Left lung (tissue), 10 donors: ENCODE data around the gene STAU1. TPM values are rescaled to one million over a fixed set of nuclear protein-coding genes. Genes with fewer than 3 reads are reported as not detected.
"Not testable (repeated sequence)": the region's sequence is repeated elsewhere in the genome, so short reads cannot be mapped to it uniquely, and the experiment has no call there.

Source experiments
- ATAC-seq: fragments of 200-7000 bp; cut with Tn5 transposase; one replicate; pipeline ENCODE4 v1.9.1; 2020; ENCODE audit warnings: moderate library complexity
- DNase-seq, 4 donors: peaks; one replicate each; pipeline ENCODE4 v3.0.0-alpha.2; 2013 to 2020
- H3K27ac ChIP-seq, 2 donors: fragments of 200-600 bp; sonication (generic) in 1 of 2; one replicate each; pipeline versions ENCODE4 v1.5.0 to v1.8.0; 2020 to 2021
- H3K27me3 ChIP-seq, 2 donors: fragments of 200-600 bp; sonication (generic) in 1 of 2; one replicate each; pipeline versions ENCODE4 v1.5.0 to v1.8.0; 2020 to 2021
- H3K36me3 ChIP-seq, 2 donors: fragments of 200-600 bp; sonication (generic) in 1 of 2; one replicate each; pipeline versions ENCODE4 v1.5.0 to v1.8.0; 2020 to 2021
- H3K4me1 ChIP-seq, 2 donors: fragments of 200-600 bp; one replicate each; pipeline ENCODE4 v1.8.0; 2021
- H3K4me3 ChIP-seq, 2 donors: fragments of 200-600 bp; sonication (generic) in 1 of 2; one replicate each; pipeline versions ENCODE4 v1.5.0 to v1.8.0; 2020 to 2021; ENCODE audit warnings: mild to moderate bottlenecking in 1 of 2
- H3K9me3 ChIP-seq, 2 donors: fragments of 200-600 bp; sonication (generic) in 1 of 2; one replicate each; pipeline versions ENCODE4 v1.5.0 to v1.8.0; 2020 to 2021
- intact Hi-C, 2 donors: fragments of 100-400 bp; cut with DNase I; formaldehyde crosslinking; loops; one replicate each; pipeline versions ENCODE4 v1.11.2 to v1.14.2; 2022
- polyA plus RNA-seq, 6 donors: library from polyadenylated mRNA; unstranded; fragments of 120-200 nt; gene quantifications; one replicate each; pipeline ENCODE4 v1.2.1, GENCODE V29; 2013; ENCODE audit not compliant: insufficient read length in 6 of 6
- total RNA-seq, 2 donors: library from RNA; stranded (reverse); fragmentation: NEBNext Ultra II Directional; extraction: Animal tissue kit (Norgen Biotek cat#: 25700); gene quantifications; one replicate each; pipeline ENCODE4 v1.2.1, GENCODE V29; 2021
- TF ChIP-seq, protein P1 (sequence below), 2 donors: fragments of 200-600 bp; sonication (generic) in 1 of 2; IDR thresholded peaks; one replicate each; pipeline versions ENCODE4 v1.5.0 to v1.8.0; 2021; ENCODE audit warnings: antibody characterized with exemption in 2 of 2
- donor health status: DM: no; HTN: yes; CAD: no.
- donor health status: DM: no; HTN: no; CAD: no.

Gene STAU1
- total and polyA plus RNA-seq, 8 donors, result 68.6 to 103 (median 98.5) TPM

DNA sequence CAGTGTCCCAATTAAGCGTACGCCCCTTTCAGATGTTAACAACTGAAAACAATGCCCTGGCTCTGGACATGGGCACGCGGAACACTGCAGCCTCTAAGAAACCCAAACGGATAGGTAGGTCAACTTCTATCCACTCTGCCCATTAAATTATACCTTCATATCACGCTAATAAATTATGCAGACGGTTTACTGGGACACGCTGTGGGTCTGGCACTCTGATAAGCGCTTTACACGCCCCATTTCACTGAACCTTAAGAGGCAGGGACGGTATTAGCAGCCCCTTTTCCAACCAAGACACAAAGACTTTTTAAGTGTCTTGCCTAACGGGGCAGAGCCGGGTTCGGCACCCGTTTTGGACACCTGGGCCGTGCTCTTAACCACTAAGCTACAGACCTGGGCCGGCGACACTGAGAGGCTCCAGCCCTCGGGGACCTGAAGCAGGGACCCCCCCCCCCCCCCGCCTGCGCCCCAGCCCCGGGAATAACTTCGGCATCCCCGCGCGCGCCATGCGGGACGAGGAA is 744 bp downstream of the STAU1 start:
- peaks cover 18 to 47% of the 10 kb centered on the region in 2 donors for H3K4me1 ChIP-seq
- H3K27ac ChIP-seq, result peak overlapping the region; percentile 86 to 90
- H3K27me3 ChIP-seq, result no peaks in the 10 kb centered on the region
- H3K9me3 ChIP-seq, result no peaks in the 10 kb centered on the region
- intact Hi-C loops, result no loop called here
- TF ChIP-seq, protein P1, sequence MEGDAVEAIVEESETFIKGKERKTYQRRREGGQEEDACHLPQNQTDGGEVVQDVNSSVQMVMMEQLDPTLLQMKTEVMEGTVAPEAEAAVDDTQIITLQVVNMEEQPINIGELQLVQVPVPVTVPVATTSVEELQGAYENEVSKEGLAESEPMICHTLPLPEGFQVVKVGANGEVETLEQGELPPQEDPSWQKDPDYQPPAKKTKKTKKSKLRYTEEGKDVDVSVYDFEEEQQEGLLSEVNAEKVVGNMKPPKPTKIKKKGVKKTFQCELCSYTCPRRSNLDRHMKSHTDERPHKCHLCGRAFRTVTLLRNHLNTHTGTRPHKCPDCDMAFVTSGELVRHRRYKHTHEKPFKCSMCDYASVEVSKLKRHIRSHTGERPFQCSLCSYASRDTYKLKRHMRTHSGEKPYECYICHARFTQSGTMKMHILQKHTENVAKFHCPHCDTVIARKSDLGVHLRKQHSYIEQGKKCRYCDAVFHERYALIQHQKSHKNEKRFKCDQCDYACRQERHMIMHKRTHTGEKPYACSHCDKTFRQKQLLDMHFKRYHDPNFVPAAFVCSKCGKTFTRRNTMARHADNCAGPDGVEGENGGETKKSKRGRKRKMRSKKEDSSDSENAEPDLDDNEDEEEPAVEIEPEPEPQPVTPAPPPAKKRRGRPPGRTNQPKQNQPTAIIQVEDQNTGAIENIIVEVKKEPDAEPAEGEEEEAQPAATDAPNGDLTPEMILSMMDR (IDR thresholded peaks at IDR 0.05), result no peak
- peak in 2 of 4 donors; percentile 12 to 35 for DNase-seq
- H3K36me3 ChIP-seq, result peaks cover 0 to 4% of the 10 kb centered on the region in 2 donors
- peak overlapping the region; percentile 75 for H3K4me3 ChIP-seq
- peak; percentile 4 for ATAC-seq

- Histone ChIP-seq H3K9me3 (no peaks in the 10 kb centered on the region), H3K4me3 (peak overlapping the region; percentile 75), H3K4me1 (peaks cover 18 to 54% of the 10 kb centered on the region in 2 donors), H3K36me3 (peaks cover 0 to 4% of the 10 kb centered on the region in 2 donors), H3K27ac (peak overlapping the region; percentile 86 to 90), H3K27me3 (no peaks in the 10 kb centered on the region)
- peak; percentile 54 for ATAC-seq
- intact Hi-C loops, result no loop called here
- TF ChIP-seq, protein P1 (IDR thresholded peaks at IDR 0.05), result no peak
- DNase-seq, result peak in 3 of 4 donors; percentile 59 to 74 (median 66)
Measured at GRCh38 chr20:49186535-49187329, 1.4 kb downstream of the STAU1 start.

DNA sequence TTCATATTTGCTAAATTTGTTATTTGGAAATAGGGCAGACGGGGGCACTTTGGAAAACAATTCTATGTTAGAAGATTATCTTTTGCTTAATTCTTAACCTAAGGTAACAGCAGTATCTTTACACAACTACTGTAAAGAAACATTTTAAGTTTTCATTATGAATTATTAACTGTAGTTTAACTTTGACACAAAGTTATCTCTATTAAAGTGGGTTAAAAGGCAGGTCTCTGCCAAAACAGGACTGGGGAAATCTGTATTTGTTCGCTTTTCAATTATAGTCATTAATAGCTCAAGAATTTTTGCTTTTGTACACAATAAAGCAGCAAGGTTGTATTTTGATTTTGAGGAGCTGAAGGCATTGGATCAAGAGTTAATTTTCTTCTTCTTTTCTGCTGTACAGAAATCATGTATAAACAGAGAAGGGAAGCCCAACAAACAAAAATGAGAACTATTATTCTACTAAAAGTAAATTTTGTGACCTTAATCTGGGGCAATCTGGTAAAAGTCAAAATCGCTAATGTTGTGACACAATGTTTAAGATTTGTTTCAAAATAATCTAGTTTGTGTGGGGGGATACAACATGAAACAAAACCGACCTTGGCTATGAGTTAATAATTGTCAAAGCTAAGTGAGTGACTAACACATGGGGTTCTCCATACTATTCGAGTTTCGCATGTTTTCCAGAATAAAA is 2.9 kb downstream of the STAU1 start:
- Histone ChIP-seq H3K4me1 (peaks cover 18 to 66% of the 10 kb centered on the region in 2 donors), H3K36me3 (peaks cover 0 to 4% of the 10 kb centered on the region in 2 donors), H3K27me3 (no peaks in the 10 kb centered on the region), H3K4me3 (no peak overlapping the region), H3K27ac (peak overlapping the region in 1 of 2 donors; percentile 14), H3K9me3 (no peaks in the 10 kb centered on the region)
- TF ChIP-seq, protein P1 (IDR thresholded peaks at IDR 0.05), result no peak
- peak in 1 of 4 donors; percentile 17 for DNase-seq
- ATAC-seq, result no peak
- intact Hi-C loops, result no loop called here

GRCh38 chr20:49184691-49185070 is 3.5 kb downstream of the STAU1 start:
- H3K27me3 ChIP-seq, result no peaks in the 10 kb centered on the region
- H3K4me1 ChIP-seq, result peaks cover 18 to 72% of the 10 kb centered on the region in 2 donors
- H3K27ac ChIP-seq, result no peak overlapping the region
- H3K36me3 ChIP-seq, result peaks cover 0 to 4% of the 10 kb centered on the region in 2 donors
- H3K9me3 ChIP-seq, result no peaks in the 10 kb centered on the region
- ATAC-seq (no peak), DNase-seq (no peak)
- TF ChIP-seq, protein P1 (IDR thresholded peaks at IDR 0.05), result no peak
- intact Hi-C loops, result no loop called here
- no peak overlapping the region for H3K4me3 ChIP-seq

- ATAC-seq, H3K36me3 ChIP-seq: not testable (repeated sequence)
Measured at GRCh38 chr20:49184084-49184501, 4.0 kb downstream of the STAU1 start.

More at GRCh38 chr20:49184084-49184501, 4.0 kb downstream of the STAU1 start:
- H3K27ac ChIP-seq, H3K9me3 ChIP-seq, H3K27me3 ChIP-seq, H3K4me3 ChIP-seq, intact Hi-C loops, DNase-seq: not testable (repeated sequence)
- H3K4me1 ChIP-seq, result peaks cover 18 to 78% of the 10 kb centered on the region in 2 donors
